ENCODE data around the gene ADCY9. TPM values are rescaled to one million over a fixed set of nuclear protein-coding genes. Genes with fewer than 3 reads are reported as not detected.
A peak's percentile ranks its signal among the peaks of the same experiment; 100 is the strongest.

The ADCY9 gene
- total RNA-seq, 1 donor from 2014 or later: 6.7 TPM

- no peak for DNase-seq (ENCODE audit: low read depth in 2 of 2)
These were observed 109.7 kb downstream of the ADCY9 start for GRCh38 chr16:4006397-4006999.

- no peak for DNase-seq (ENCODE audit: low read depth in 2 of 2)
These were observed 110.5 kb downstream of the ADCY9 start for GRCh38 chr16:4005731-4006130.

GRCh38 chr16:4005281-4005680 lies 111.0 kb downstream of the ADCY9 start:
- DNase-seq (ENCODE audit: low read depth in 2 of 2): no peak

- DNase-seq (ENCODE audit: low read depth in 2 of 2): no peak
These were observed 112.0 kb downstream of the ADCY9 start for GRCh38 chr16:4004206-4004605.

GRCh38 chr16:4003576-4003975 lies 112.7 kb downstream of the ADCY9 start:
- no peak for DNase-seq (ENCODE audit: low read depth in 2 of 2)

- DNase-seq (ENCODE audit: low read depth in 2 of 2): no peak
These were observed 113.1 kb downstream of the ADCY9 start for GRCh38 chr16:4003166-4003565.

- DNase-seq (ENCODE audit: low read depth in 2 of 2): no peak
These were observed 114.1 kb downstream of the ADCY9 start for GRCh38 chr16:4002121-4002520.

GRCh38 chr16:3999479-4000325 lies 116.5 kb downstream of the ADCY9 start:
- DNase-seq (ENCODE audit: low read depth in 2 of 2): no peak

- DNase-seq (ENCODE audit: low read depth in 2 of 2): no peak
These were observed 117.3 kb downstream of the ADCY9 start for GRCh38 chr16:3998793-3999478.

- DNase-seq (ENCODE audit: low read depth in 2 of 2): no peak
These were observed 118.9 kb downstream of the ADCY9 start for GRCh38 chr16:3997231-3997841.

GRCh38 chr16:3995001-3995400 lies 121.2 kb downstream of the ADCY9 start:
- no peak for DNase-seq (ENCODE audit: low read depth in 2 of 2)

GRCh38 chr16:3993052-3993785 lies 123.0 kb downstream of the ADCY9 start:
- DNase-seq (ENCODE audit: low read depth in 2 of 2): no peak

- DNase-seq (ENCODE audit: low read depth in 2 of 2): peak in 1 of 2 donors; percentile 31
These were observed 123.8 kb downstream of the ADCY9 start for GRCh38 chr16:3992297-3993051.

GRCh38 chr16:3988824-3989223 lies 127.4 kb downstream of the ADCY9 start:
- no peak for DNase-seq (ENCODE audit: low read depth in 2 of 2)

- DNase-seq (ENCODE audit: low read depth in 2 of 2): no peak
These were observed 128.2 kb downstream of the ADCY9 start for GRCh38 chr16:3988011-3988410.

GRCh38 chr16:3987231-3987630 lies 129.0 kb downstream of the ADCY9 start:
- no peak for DNase-seq (ENCODE audit: low read depth in 2 of 2)

- no peak for DNase-seq (ENCODE audit: low read depth in 2 of 2)
These were observed 130.1 kb downstream of the ADCY9 start for GRCh38 chr16:3986235-3986544.

- DNase-seq (ENCODE audit: low read depth in 2 of 2): no peak
These were observed 131.9 kb downstream of the ADCY9 start for GRCh38 chr16:3984111-3985060.

GRCh38 chr16:3983081-3983520 lies 133.1 kb downstream of the ADCY9 start:
- DNase-seq (ENCODE audit: low read depth in 2 of 2): peak; percentile 62 to 84

- DNase-seq (ENCODE audit: low read depth in 2 of 2): no peak
These were observed 134.0 kb downstream of the ADCY9 start for GRCh38 chr16:3982216-3982615.
